Activated effector memory CD4-positive, alpha-beta T cell treated with Interleukin-2 at 50 U/mL for 16 hours (primary cell): ENCODE measurements around the gene LRCOL1.
"Not testable (repeated sequence)": the region's sequence is repeated elsewhere in the genome, so short reads cannot be mapped to it uniquely, and the experiment has no call there.

ENCODE experiments used
- DNase-seq: peaks from one replicate; pipeline ENCODE4 v3.0.0-alpha.2; 2020

LRCOL1 gene

GRCh38 chr12:132600048-132601032, 10.0 kb downstream of the LRCOL1 start:
- no peak for DNase-seq

- not testable (repeated sequence) for DNase-seq
These were observed 10.9 kb downstream of the LRCOL1 start for GRCh38 chr12:132599502-132599901.

GRCh38 chr12:132597333-132598316, 12.8 kb downstream of the LRCOL1 start:
- no peak for DNase-seq

GRCh38 chr12:132596016-132596415, 14.4 kb downstream of the LRCOL1 start:
- no peak for DNase-seq

GRCh38 chr12:132595183-132595582, 15.2 kb downstream of the LRCOL1 start:
- DNase-seq = no peak

GRCh38 chr12:132593938-132594358, 16.4 kb downstream of the LRCOL1 start:
- no peak for DNase-seq

- no peak for DNase-seq
These were observed 16.9 kb downstream of the LRCOL1 start for GRCh38 chr12:132593521-132593920.

GRCh38 chr12:132593071-132593470, 17.3 kb downstream of the LRCOL1 start:
- no peak for DNase-seq

GRCh38 chr12:132592282-132592970, 18.0 kb downstream of the LRCOL1 start:
- no peak for DNase-seq

GRCh38 chr12:132591107-132591935, 19.1 kb downstream of the LRCOL1 start:
- no peak for DNase-seq

- no peak for DNase-seq
These were observed 21.3 kb downstream of the LRCOL1 start for GRCh38 chr12:132588821-132589669.

- DNase-seq = no peak
These were observed 22.1 kb downstream of the LRCOL1 start for GRCh38 chr12:132588319-132588718.

- no peak for DNase-seq
These were observed 22.6 kb downstream of the LRCOL1 start for GRCh38 chr12:132587781-132588180.

- DNase-seq = no peak
These were observed 23.5 kb downstream of the LRCOL1 start for GRCh38 chr12:132586929-132587328.

- DNase-seq = no peak
These were observed 25.2 kb downstream of the LRCOL1 start for GRCh38 chr12:132585177-132585576.

- no peak for DNase-seq
These were observed 26.0 kb downstream of the LRCOL1 start for GRCh38 chr12:132584429-132584828.

- no peak for DNase-seq
These were observed 26.6 kb downstream of the LRCOL1 start for GRCh38 chr12:132583736-132584135.

- no peak for DNase-seq
These were observed 27.0 kb downstream of the LRCOL1 start for GRCh38 chr12:132583411-132583710.

- DNase-seq = no peak
These were observed 27.6 kb downstream of the LRCOL1 start for GRCh38 chr12:132582582-132583410.

GRCh38 chr12:132582058-132582420, 28.3 kb downstream of the LRCOL1 start:
- no peak for DNase-seq
